GM23338 (cell line): ENCODE measurements around the gene MMRN2. TPM values are rescaled to one million over a fixed set of nuclear protein-coding genes. Genes with fewer than 3 reads are reported as not detected.
A peak's percentile ranks its signal among the peaks of the same experiment; 100 is the strongest.
"Not testable (repeated sequence)": the region's sequence is repeated elsewhere in the genome, so short reads cannot be mapped to it uniquely, and the experiment has no call there.

Source experiments
- ATAC-seq: fragments of 200-7000 bp; cut with Tn5 transposase; 3 replicates; pipeline ENCODE4 v1.9.1; 2020
- DNase-seq: peaks from one replicate; pipeline ENCODE4 v3.0.0-alpha.2; 2015; ENCODE audit warnings: low spot score
- H2AFZ ChIP-seq: fragments of 200-600 bp; sonication (generic); 2 replicates; pipeline ENCODE4 v1.8.0; 2016; ENCODE audit warnings: antibody characterized with exemption, mild to moderate bottlenecking, moderate library complexity
- H3F3A ChIP-seq: fragments of 200-600 bp; sonication (generic); replicated peaks from 2 replicates; pipeline ENCODE4 v1.8.0; 2017; ENCODE audit warnings: antibody characterized with exemption, mixed run types, low read depth
- H3K27ac ChIP-seq: fragments of 200-600 bp; sonication (generic); 2 replicates; pipeline ENCODE4 v1.6.1; 2016; ENCODE audit warnings: low read depth
- H3K27me3 ChIP-seq: fragments of 200-600 bp; sonication (generic); 2 replicates; pipeline ENCODE4 v1.8.0; 2016; ENCODE audit warnings: mild to moderate bottlenecking, mixed run types, moderate library complexity; ENCODE audit not compliant: insufficient read depth
- H3K36me3 ChIP-seq: fragments of 200-600 bp; sonication (generic); 2 replicates; pipeline ENCODE4 v1.8.0; 2016; ENCODE audit warnings: mild to moderate bottlenecking; ENCODE audit not compliant: insufficient read depth
- H3K4me1 ChIP-seq: fragments of 200-600 bp; sonication (generic); 2 replicates; pipeline ENCODE4 v1.8.0; 2016; ENCODE audit warnings: mild to moderate bottlenecking, moderate library complexity; ENCODE audit not compliant: insufficient read depth
- H3K4me2 ChIP-seq: fragments of 200-600 bp; sonication (generic); 2 replicates; pipeline ENCODE4 v1.7.1; 2017; ENCODE audit warnings: mixed run types
- H3K4me3 ChIP-seq: fragments of 200-600 bp; sonication (generic); 2 replicates; pipeline ENCODE4 v1.6.1; 2016; ENCODE audit warnings: mixed run types
- H3K79me2 ChIP-seq: fragments of 200-600 bp; sonication (generic); replicated peaks from 2 replicates; pipeline ENCODE4 v1.8.0; 2017; ENCODE audit warnings: mild to moderate bottlenecking; ENCODE audit not compliant: insufficient read depth
- H3K9me2 ChIP-seq: fragments of 200-600 bp; sonication (generic); 2 replicates; pipeline ENCODE4 v1.8.0; 2017; ENCODE audit not compliant: insufficient read depth
- H4K20me1 ChIP-seq: fragments of 200-600 bp; sonication (generic); replicated peaks from 2 replicates; pipeline ENCODE4 v1.8.0; 2017; ENCODE audit warnings: mild to moderate bottlenecking; ENCODE audit not compliant: insufficient read depth
- H3K27ac Mint-ChIP-seq: 2 replicates; pipeline ENCODE4 v1.8.0; 2020; ENCODE audit warnings: inconsistent platforms, mild to moderate bottlenecking, moderate library complexity, mixed read lengths
- H3K27me3 Mint-ChIP-seq: 3 replicates; pipeline ENCODE4 v1.8.0; 2022; ENCODE audit warnings: low read depth, mild to moderate bottlenecking, moderate library complexity, mixed read lengths, inconsistent platforms; ENCODE audit not compliant: insufficient read depth, poor library complexity
- H3K36me3 Mint-ChIP-seq: 3 replicates; pipeline ENCODE4 v1.8.0; 2021; ENCODE audit warnings: low read depth, mild to moderate bottlenecking, inconsistent platforms, moderate library complexity, mixed read lengths
- H3K4me1 Mint-ChIP-seq: 3 replicates; pipeline ENCODE4 v1.8.0; 2020; ENCODE audit warnings: mild to moderate bottlenecking, inconsistent platforms, mixed read lengths
- H3K4me3 Mint-ChIP-seq: 3 replicates; pipeline ENCODE4 v1.8.0; 2021; ENCODE audit warnings: moderate library complexity, mild to moderate bottlenecking, inconsistent platforms, mixed read lengths
- H3K9me3 Mint-ChIP-seq: 3 replicates; pipeline ENCODE4 v1.8.0; 2020; ENCODE audit warnings: moderate library complexity, mild to moderate bottlenecking, inconsistent platforms, mixed read lengths
- CREB1 ChIP-seq: fragments of 250-450 bp; sonication (Bioruptor Pico); IDR thresholded peaks from 2 replicates; pipeline ENCODE4 v1.5.0; 2020; ENCODE audit warnings: low read depth, mild to moderate bottlenecking, moderate library complexity
- EZH2 ChIP-seq: fragments of 200-600 bp; sonication (generic); IDR thresholded peaks from one replicate; pipeline ENCODE4 v1.8.0; 2017; ENCODE audit warnings: antibody characterized with exemption, mild to moderate bottlenecking, low read depth; ENCODE audit not compliant: unreplicated experiment
- EZH2phosphoT487 ChIP-seq: fragments of 200-600 bp; sonication (generic); IDR thresholded peaks from one replicate; pipeline ENCODE4 v1.8.1; 2018; ENCODE audit warnings: antibody characterized with exemption; ENCODE audit not compliant: unreplicated experiment
- JUNB ChIP-seq: IDR thresholded peaks from one replicate; pipeline ENCODE4 v1.6.1; 2016; ENCODE audit warnings: antibody characterized with exemption; ENCODE audit not compliant: unreplicated experiment
- NANOG ChIP-seq: IDR thresholded peaks from 2 replicates; pipeline ENCODE4 v1.6.1; 2016; ENCODE audit warnings: antibody characterized with exemption, borderline replicate concordance
- POLR2AphosphoS5 ChIP-seq: IDR thresholded peaks from 2 replicates; pipeline ENCODE4 v1.6.1; 2016; ENCODE audit warnings: antibody characterized with exemption, low read depth
- STAT1 ChIP-seq: IDR thresholded peaks from one replicate; pipeline ENCODE4 v1.6.1; 2016; ENCODE audit warnings: antibody characterized with exemption; ENCODE audit not compliant: unreplicated experiment
- ZNF114 ChIP-seq: fragments of 250-450 bp; sonication (Bioruptor Pico); IDR thresholded peaks from 2 replicates; pipeline ENCODE4 v1.5.0; 2020; ENCODE audit warnings: mild to moderate bottlenecking, moderate library complexity
- ZNF331 ChIP-seq: fragments of 250-450 bp; sonication (Bioruptor Pico); IDR thresholded peaks from 2 replicates; pipeline ENCODE4 v1.5.0; 2020; ENCODE audit warnings: low read depth, mild to moderate bottlenecking, moderate library complexity
- polyA plus RNA-seq: library from polyadenylated mRNA; unstranded; fragments of >200 nt; fragmentation: Nextera tagmentation; extraction: Ambion mirVana; gene quantifications from 2 replicates; pipeline ENCODE4 v1.2.1, GENCODE V29; 2016
- total RNA-seq: library from RNA; depleted of rRNA; stranded (reverse); fragments of >200 nt; shearing (Covaris generic); gene quantifications from 2 replicates; pipeline ENCODE4 v1.2.3, GENCODE V29; 2014
- TF ChIP-seq, protein P1 (sequence below): IDR thresholded peaks from one replicate; pipeline ENCODE4 v1.6.1; 2018; ENCODE audit warnings: antibody characterized with exemption; ENCODE audit not compliant: unreplicated experiment
- TF ChIP-seq, protein P2 (sequence below), 2 experiments: fragments of 200-600 bp in 1 of 2; sonication (generic) in 1 of 2; conservative IDR thresholded peaks; 2 replicates each; pipeline versions ENCODE4 v1.5.1 to v1.6.1; 2016 to 2017; ENCODE audit warnings: antibody characterized with exemption in 2 of 2, low read depth in 2 of 2, mild to moderate bottlenecking in 2 of 2, moderate library complexity in 1 of 2
- TF ChIP-seq, protein P3 (sequence below): fragments of 250-450 bp; sonication (Bioruptor Pico); IDR thresholded peaks from 2 replicates; pipeline ENCODE4 v1.5.0; 2020; ENCODE audit warnings: mild to moderate bottlenecking, moderate library complexity

MMRN2 gene
- total and polyA plus RNA-seq, 2 experiments from 2014 or later = 0.32 to 2.4 TPM

DNA sequence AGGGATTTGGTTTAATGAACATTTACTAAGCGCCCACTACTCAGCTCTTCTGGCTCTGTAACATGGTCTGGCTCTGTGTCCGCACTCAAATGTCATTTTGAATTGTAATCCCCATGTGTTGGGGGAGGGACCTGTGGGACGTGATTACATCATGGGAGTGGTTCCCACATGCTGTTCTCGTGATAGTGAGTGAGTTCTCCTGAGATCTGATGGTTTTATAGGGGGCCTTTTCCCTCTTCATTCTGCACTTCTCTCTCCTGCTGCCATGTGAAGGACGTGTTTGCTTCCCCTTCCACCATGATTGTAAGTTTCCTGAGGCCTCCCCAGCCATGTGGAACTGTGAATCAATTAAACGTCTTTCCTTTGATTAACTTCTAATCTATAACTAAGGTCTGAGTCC, 23.6 kb upstream of the MMRN2 start:
- H3K4me3 ChIP-seq, H3K4me3 Mint-ChIP-seq, H3K36me3 Mint-ChIP-seq, H3K4me2 ChIP-seq, H3K27me3 Mint-ChIP-seq, H3K27ac Mint-ChIP-seq, DNase-seq, H3F3A ChIP-seq, H3K79me2 ChIP-seq, H3K36me3 ChIP-seq, ATAC-seq, H3K9me3 Mint-ChIP-seq, H3K27me3 ChIP-seq, H3K9me2 ChIP-seq, H3K27ac ChIP-seq, H4K20me1 ChIP-seq: not testable (repeated sequence)
- Histone ChIP-seq H2AFZ (peak overlapping the region; percentile 80), H3K4me1 (0 out of 2 replicates have a peak, but pooled peaks cover 11% of the 10 kb centered on the region)
- H3K4me1 Mint-ChIP-seq = peaks cover 18% of the 10 kb centered on the region

DNA sequence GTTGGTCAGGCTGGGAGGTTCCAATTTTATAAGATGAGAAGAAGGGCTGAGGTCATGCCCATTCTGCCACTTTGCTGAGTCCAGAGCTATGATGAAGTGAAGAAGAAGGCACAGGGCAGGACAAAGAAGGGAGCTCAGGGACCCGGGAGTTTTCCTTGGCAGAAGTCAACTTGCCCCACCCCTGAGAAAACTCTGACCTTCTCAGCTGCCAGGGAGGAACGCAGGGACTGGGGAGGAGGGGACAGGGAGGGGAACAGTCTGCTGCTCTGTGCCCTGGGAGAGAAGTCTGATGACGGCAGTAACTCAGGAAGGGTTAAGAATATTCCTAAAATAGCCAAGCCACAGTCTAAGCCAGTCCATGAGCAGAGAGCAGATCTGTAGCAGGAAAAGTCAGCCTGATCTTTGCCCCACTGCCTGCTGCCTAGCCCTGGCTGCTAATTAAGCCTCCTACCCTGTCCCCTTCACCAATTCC, 22.6 kb upstream of the MMRN2 start:
- H3K27ac ChIP-seq = no peak overlapping the region
- ATAC-seq (no peak; the same call in 2 of the 3 replicates), DNase-seq (no peak)
- H3K27ac Mint-ChIP-seq = no peak overlapping the region
- no peaks in the 10 kb centered on the region for H3K79me2 ChIP-seq
- H3F3A ChIP-seq = no peaks in the 10 kb centered on the region
- peaks cover 14% of the 10 kb centered on the region for H3K4me1 Mint-ChIP-seq
- no peaks in the 10 kb centered on the region for H3K9me2 ChIP-seq
- H2AFZ ChIP-seq = no peak overlapping the region
- no peak overlapping the region for H3K4me3 ChIP-seq
- no peaks in the 10 kb centered on the region for H3K36me3 ChIP-seq
- no peaks in the 10 kb centered on the region for H4K20me1 ChIP-seq
- H3K4me3 Mint-ChIP-seq = no peak overlapping the region
- H3K27me3 Mint-ChIP-seq = peaks cover 2% of the 10 kb centered on the region
- H3K4me2 ChIP-seq = no peak overlapping the region
- 0 out of 2 replicates have a peak, but pooled peaks cover 11% of the 10 kb centered on the region for H3K4me1 ChIP-seq
- no peaks in the 10 kb centered on the region for H3K36me3 Mint-ChIP-seq
- no peaks in the 10 kb centered on the region for H3K9me3 Mint-ChIP-seq
- no peaks in the 10 kb centered on the region for H3K27me3 ChIP-seq
- TF ChIP-seq, protein P1, sequence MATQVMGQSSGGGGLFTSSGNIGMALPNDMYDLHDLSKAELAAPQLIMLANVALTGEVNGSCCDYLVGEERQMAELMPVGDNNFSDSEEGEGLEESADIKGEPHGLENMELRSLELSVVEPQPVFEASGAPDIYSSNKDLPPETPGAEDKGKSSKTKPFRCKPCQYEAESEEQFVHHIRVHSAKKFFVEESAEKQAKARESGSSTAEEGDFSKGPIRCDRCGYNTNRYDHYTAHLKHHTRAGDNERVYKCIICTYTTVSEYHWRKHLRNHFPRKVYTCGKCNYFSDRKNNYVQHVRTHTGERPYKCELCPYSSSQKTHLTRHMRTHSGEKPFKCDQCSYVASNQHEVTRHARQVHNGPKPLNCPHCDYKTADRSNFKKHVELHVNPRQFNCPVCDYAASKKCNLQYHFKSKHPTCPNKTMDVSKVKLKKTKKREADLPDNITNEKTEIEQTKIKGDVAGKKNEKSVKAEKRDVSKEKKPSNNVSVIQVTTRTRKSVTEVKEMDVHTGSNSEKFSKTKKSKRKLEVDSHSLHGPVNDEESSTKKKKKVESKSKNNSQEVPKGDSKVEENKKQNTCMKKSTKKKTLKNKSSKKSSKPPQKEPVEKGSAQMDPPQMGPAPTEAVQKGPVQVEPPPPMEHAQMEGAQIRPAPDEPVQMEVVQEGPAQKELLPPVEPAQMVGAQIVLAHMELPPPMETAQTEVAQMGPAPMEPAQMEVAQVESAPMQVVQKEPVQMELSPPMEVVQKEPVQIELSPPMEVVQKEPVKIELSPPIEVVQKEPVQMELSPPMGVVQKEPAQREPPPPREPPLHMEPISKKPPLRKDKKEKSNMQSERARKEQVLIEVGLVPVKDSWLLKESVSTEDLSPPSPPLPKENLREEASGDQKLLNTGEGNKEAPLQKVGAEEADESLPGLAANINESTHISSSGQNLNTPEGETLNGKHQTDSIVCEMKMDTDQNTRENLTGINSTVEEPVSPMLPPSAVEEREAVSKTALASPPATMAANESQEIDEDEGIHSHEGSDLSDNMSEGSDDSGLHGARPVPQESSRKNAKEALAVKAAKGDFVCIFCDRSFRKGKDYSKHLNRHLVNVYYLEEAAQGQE = no peak
- TF ChIP-seq POLR2AphosphoS5 (no peak), JUNB (no peak), STAT1 (no peak), NANOG (no peak), EZH2phosphoT487 (no peak), ZNF331 (CRISPR knock-in tag) (no peak), ZNF114 (CRISPR knock-in tag) (no peak), EZH2 (no peak), CREB1 (CRISPR knock-in tag) (no peak)
- TF ChIP-seq, protein P2, sequence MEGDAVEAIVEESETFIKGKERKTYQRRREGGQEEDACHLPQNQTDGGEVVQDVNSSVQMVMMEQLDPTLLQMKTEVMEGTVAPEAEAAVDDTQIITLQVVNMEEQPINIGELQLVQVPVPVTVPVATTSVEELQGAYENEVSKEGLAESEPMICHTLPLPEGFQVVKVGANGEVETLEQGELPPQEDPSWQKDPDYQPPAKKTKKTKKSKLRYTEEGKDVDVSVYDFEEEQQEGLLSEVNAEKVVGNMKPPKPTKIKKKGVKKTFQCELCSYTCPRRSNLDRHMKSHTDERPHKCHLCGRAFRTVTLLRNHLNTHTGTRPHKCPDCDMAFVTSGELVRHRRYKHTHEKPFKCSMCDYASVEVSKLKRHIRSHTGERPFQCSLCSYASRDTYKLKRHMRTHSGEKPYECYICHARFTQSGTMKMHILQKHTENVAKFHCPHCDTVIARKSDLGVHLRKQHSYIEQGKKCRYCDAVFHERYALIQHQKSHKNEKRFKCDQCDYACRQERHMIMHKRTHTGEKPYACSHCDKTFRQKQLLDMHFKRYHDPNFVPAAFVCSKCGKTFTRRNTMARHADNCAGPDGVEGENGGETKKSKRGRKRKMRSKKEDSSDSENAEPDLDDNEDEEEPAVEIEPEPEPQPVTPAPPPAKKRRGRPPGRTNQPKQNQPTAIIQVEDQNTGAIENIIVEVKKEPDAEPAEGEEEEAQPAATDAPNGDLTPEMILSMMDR (conservative IDR thresholded peaks at IDR 0.05; ENCODE audit: low read depth in 2 of 2) = no peak
- TF ChIP-seq, protein P3, sequence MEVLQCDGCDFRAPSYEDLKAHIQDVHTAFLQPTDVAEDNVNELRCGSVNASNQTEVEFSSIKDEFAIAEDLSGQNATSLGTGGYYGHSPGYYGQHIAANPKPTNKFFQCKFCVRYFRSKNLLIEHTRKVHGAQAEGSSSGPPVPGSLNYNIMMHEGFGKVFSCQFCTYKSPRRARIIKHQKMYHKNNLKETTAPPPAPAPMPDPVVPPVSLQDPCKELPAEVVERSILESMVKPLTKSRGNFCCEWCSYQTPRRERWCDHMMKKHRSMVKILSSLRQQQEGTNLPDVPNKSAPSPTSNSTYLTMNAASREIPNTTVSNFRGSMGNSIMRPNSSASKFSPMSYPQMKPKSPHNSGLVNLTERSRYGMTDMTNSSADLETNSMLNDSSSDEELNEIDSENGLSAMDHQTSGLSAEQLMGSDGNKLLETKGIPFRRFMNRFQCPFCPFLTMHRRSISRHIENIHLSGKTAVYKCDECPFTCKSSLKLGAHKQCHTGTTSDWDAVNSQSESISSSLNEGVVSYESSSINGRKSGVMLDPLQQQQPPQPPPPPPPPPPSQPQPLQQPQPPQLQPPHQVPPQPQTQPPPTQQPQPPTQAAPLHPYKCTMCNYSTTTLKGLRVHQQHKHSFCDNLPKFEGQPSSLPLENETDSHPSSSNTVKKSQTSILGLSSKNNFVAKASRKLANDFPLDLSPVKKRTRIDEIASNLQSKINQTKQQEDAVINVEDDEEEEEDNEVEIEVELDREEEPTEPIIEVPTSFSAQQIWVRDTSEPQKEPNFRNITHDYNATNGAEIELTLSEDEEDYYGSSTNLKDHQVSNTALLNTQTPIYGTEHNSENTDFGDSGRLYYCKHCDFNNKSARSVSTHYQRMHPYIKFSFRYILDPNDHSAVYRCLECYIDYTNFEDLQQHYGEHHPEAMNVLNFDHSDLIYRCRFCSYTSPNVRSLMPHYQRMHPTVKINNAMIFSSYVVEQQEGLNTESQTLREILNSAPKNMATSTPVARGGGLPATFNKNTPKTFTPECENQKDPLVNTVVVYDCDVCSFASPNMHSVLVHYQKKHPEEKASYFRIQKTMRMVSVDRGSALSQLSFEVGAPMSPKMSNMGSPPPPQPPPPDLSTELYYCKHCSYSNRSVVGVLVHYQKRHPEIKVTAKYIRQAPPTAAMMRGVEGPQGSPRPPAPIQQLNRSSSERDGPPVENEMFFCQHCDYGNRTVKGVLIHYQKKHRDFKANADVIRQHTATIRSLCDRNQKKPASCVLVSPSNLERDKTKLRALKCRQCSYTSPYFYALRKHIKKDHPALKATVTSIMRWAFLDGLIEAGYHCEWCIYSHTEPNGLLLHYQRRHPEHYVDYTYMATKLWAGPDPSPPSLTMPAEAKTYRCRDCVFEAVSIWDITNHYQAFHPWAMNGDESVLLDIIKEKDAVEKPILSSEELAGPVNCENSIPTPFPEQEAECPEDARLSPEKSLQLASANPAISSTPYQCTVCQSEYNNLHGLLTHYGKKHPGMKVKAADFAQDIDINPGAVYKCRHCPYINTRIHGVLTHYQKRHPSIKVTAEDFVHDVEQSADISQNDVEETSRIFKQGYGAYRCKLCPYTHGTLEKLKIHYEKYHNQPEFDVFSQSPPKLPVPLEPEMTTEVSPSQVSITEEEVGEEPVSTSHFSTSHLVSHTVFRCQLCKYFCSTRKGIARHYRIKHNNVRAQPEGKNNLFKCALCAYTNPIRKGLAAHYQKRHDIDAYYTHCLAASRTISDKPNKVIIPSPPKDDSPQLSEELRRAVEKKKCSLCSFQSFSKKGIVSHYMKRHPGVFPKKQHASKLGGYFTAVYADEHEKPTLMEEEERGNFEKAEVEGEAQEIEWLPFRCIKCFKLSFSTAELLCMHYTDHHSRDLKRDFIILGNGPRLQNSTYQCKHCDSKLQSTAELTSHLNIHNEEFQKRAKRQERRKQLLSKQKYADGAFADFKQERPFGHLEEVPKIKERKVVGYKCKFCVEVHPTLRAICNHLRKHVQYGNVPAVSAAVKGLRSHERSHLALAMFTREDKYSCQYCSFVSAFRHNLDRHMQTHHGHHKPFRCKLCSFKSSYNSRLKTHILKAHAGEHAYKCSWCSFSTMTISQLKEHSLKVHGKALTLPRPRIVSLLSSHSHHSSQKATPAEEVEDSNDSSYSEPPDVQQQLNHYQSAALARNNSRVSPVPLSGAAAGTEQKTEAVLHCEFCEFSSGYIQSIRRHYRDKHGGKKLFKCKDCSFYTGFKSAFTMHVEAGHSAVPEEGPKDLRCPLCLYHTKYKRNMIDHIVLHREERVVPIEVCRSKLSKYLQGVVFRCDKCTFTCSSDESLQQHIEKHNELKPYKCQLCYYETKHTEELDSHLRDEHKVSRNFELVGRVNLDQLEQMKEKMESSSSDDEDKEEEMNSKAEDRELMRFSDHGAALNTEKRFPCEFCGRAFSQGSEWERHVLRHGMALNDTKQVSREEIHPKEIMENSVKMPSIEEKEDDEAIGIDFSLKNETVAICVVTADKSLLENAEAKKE = no peak
